ENCODE measurements around the gene TMPRSS6. TPM values are rescaled to one million over a fixed set of nuclear protein-coding genes. Genes with fewer than 3 reads are reported as not detected.

Gene TMPRSS6
- total RNA-seq, 1 experiment from 2014 or later = 0.04 TPM

DNA sequence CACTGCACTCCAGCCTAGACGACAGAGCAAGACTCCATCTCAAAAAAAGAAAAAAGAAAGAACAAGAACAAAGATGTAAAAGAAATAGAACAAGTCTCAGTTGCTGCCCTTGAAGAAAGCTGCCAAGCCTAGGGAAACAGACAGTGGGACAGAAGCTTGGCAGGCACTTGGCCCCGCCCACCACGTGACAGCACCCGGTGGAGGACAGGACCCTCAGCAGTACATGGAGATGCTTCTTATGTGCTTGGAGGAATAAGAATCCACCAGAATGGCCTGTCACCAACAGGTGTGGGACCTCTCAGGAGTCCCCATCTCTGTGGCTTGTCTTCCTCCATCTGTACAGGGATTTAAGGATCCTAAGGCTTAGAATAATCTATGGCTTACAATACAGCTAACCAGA, 7.6 kb upstream of the TMPRSS6 start:
- Histone ChIP-seq H3F3A (ENCODE audit: low read length, unreplicated experiment) (no peaks in the 10 kb centered on the region), H3K79me2 (ENCODE audit: low read length) (no peaks in the 10 kb centered on the region), H3K27me3 (ENCODE audit: low read length) (no peaks in the 10 kb centered on the region), H4K20me1 (ENCODE audit: low read length) (no peaks in the 10 kb centered on the region), H3K4me1 (ENCODE audit: insufficient read depth, low read length) (peaks cover 5% of the 10 kb centered on the region), H3K9me2 (replicated peaks; ENCODE audit: low read length) (no peaks in the 10 kb centered on the region), H3K4me2 (ENCODE audit: low read length) (no peak overlapping the region), H2AFZ (ENCODE audit: low read length) (no peak overlapping the region), H3K9me3 (ENCODE audit: low read length) (no peaks in the 10 kb centered on the region), H3K36me3 (ENCODE audit: low read depth, low read length) (no peaks in the 10 kb centered on the region), H3K9ac (ENCODE audit: low read length) (no peak overlapping the region), H3K27ac (ENCODE audit: low read length) (no peak overlapping the region), H3K4me3 (ENCODE audit: low read length) (no peak overlapping the region)
- TF ChIP-seq, protein P1, sequence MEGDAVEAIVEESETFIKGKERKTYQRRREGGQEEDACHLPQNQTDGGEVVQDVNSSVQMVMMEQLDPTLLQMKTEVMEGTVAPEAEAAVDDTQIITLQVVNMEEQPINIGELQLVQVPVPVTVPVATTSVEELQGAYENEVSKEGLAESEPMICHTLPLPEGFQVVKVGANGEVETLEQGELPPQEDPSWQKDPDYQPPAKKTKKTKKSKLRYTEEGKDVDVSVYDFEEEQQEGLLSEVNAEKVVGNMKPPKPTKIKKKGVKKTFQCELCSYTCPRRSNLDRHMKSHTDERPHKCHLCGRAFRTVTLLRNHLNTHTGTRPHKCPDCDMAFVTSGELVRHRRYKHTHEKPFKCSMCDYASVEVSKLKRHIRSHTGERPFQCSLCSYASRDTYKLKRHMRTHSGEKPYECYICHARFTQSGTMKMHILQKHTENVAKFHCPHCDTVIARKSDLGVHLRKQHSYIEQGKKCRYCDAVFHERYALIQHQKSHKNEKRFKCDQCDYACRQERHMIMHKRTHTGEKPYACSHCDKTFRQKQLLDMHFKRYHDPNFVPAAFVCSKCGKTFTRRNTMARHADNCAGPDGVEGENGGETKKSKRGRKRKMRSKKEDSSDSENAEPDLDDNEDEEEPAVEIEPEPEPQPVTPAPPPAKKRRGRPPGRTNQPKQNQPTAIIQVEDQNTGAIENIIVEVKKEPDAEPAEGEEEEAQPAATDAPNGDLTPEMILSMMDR (conservative IDR thresholded peaks at IDR 0.05; ENCODE audit: low read depth, low read length) = no peak
- TF ChIP-seq EZH2 (IDR thresholded peaks at IDR 0.05; ENCODE audit: low read length, unreplicated experiment) = no peak
- no peak for TF ChIP-seq EZH2phosphoT487 (IDR thresholded peaks at IDR 0.05; ENCODE audit: borderline replicate concordance, low read length)
- ATAC-seq = no peak
- CTCF ChIA-PET = no interaction called here
- no TSS peak for BruUV-seq (replicated peaks)
- POLR2A ChIA-PET (ENCODE audit: unreplicated experiment) = no interaction called here
- no peak for DNase-seq
- intact Hi-C loops (cut with micrococcal nuclease) = no loop called here

DNA sequence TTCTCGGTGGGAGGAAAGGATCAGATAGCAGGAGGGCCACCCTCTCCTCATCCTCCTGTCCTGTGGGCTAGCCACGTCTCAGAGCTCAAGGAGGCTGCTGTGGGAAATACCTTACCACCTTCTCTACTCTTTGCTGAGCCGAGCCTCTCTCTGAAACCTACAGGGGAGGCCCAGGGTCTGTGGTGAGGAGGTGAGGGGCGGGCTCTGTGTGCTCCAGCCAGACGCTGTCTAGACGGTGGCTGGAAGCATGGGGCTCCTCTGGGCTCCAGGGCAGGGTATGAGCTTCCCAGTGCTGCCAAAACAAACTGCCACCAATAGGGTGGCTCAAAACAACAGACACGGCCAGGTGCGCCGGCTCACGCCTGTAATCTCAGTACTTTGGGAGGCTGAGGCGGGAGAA, 5.5 kb upstream of the TMPRSS6 start:
- Histone ChIP-seq H3K9me2 (replicated peaks; ENCODE audit: low read length) (no peaks in the 10 kb centered on the region), H3F3A (ENCODE audit: low read length, unreplicated experiment) (no peaks in the 10 kb centered on the region), H3K9me3 (ENCODE audit: low read length) (no peaks in the 10 kb centered on the region), H3K79me2 (ENCODE audit: low read length) (no peaks in the 10 kb centered on the region), H3K4me2 (ENCODE audit: low read length) (no peak overlapping the region), H3K9ac (ENCODE audit: low read length) (no peak overlapping the region), H3K27ac (ENCODE audit: low read length) (no peak overlapping the region), H2AFZ (ENCODE audit: low read length) (no peak overlapping the region), H3K27me3 (ENCODE audit: low read length) (no peaks in the 10 kb centered on the region), H3K4me1 (ENCODE audit: insufficient read depth, low read length) (no peaks in the 10 kb centered on the region), H3K4me3 (ENCODE audit: low read length) (no peak overlapping the region), H3K36me3 (ENCODE audit: low read depth, low read length) (no peaks in the 10 kb centered on the region), H4K20me1 (ENCODE audit: low read length) (no peaks in the 10 kb centered on the region)
- intact Hi-C loops (cut with micrococcal nuclease) = no loop called here
- ATAC-seq = no peak
- ChIA-PET POLR2A (ENCODE audit: unreplicated experiment) (no interaction called here), CTCF (no interaction called here)
- no peak for DNase-seq
- TF ChIP-seq, protein P1 (conservative IDR thresholded peaks at IDR 0.05; ENCODE audit: low read depth, low read length) = no peak
- TF ChIP-seq EZH2 (IDR thresholded peaks at IDR 0.05; ENCODE audit: low read length, unreplicated experiment) = no peak
- no peak for TF ChIP-seq EZH2phosphoT487 (IDR thresholded peaks at IDR 0.05; ENCODE audit: borderline replicate concordance, low read length)
- BruUV-seq (replicated peaks) = no TSS peak

DNA sequence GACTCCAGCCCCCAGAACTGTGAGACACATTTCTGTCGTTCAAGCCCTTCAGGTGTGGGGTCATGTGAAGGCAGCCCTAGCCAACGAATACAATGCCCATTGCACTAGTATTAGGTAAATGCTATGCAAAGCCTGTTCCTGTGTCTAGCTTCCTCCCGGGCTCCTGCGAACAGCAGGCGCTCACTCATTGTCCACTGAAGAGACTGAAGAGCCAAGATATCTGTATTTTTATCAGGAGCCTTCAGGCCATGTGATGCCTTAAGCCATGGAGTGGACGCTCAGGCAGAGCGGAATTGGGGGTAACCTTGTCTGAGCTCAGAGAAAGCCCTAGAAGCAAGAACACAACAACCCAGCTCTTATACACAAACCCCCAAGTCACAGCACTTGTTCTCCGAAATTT, 4.2 kb upstream of the TMPRSS6 start:
- Histone ChIP-seq H3K79me2 (ENCODE audit: low read length) (no peaks in the 10 kb centered on the region), H3K9me3 (ENCODE audit: low read length) (no peaks in the 10 kb centered on the region), H3K9me2 (replicated peaks; ENCODE audit: low read length) (no peaks in the 10 kb centered on the region), H4K20me1 (ENCODE audit: low read length) (no peaks in the 10 kb centered on the region), H3K36me3 (ENCODE audit: low read depth, low read length) (no peaks in the 10 kb centered on the region), H3K27me3 (ENCODE audit: low read length) (no peaks in the 10 kb centered on the region), H3K27ac (ENCODE audit: low read length) (no peak overlapping the region), H3F3A (ENCODE audit: low read length, unreplicated experiment) (no peaks in the 10 kb centered on the region), H3K4me2 (ENCODE audit: low read length) (no peak overlapping the region), H2AFZ (ENCODE audit: low read length) (no peak overlapping the region), H3K9ac (ENCODE audit: low read length) (no peak overlapping the region), H3K4me1 (ENCODE audit: insufficient read depth, low read length) (no peaks in the 10 kb centered on the region), H3K4me3 (ENCODE audit: low read length) (no peak overlapping the region)
- ATAC-seq = no peak
- ChIA-PET CTCF (no interaction called here), POLR2A (ENCODE audit: unreplicated experiment) (no interaction called here)
- intact Hi-C loops (cut with micrococcal nuclease) = no loop called here
- no peak for DNase-seq
- TF ChIP-seq EZH2phosphoT487 (IDR thresholded peaks at IDR 0.05; ENCODE audit: borderline replicate concordance, low read length) (no peak), EZH2 (IDR thresholded peaks at IDR 0.05; ENCODE audit: low read length, unreplicated experiment) (no peak)
- TF ChIP-seq, protein P1 (conservative IDR thresholded peaks at IDR 0.05; ENCODE audit: low read depth, low read length) = no peak
- no TSS peak for BruUV-seq (replicated peaks)
